HepG2 (cell line): ENCODE measurements around the gene SP5. TPM values are rescaled to one million over a fixed set of nuclear protein-coding genes. Genes with fewer than 3 reads are reported as not detected.

Experiments
- ATF1 ChIP-seq: IDR thresholded peaks from 2 replicates; pipeline ENCODE4 v1.6.1; 2016; ENCODE audit warnings: mild to moderate bottlenecking, control low read depth
- BRD4 ChIP-seq: sonication (generic); formaldehyde crosslinking; IDR thresholded peaks from 2 replicates; pipeline ENCODE4 v1.4.0; 2020; ENCODE audit warnings: missing genetic modification reagents
- E2F1 ChIP-seq: sonication (generic); formaldehyde crosslinking; IDR thresholded peaks from 2 replicates; pipeline ENCODE4 v1.5.0; 2020; ENCODE audit warnings: missing genetic modification reagents
- ELF1 ChIP-seq: sonication (generic); formaldehyde crosslinking; IDR thresholded peaks from 2 replicates; pipeline ENCODE4 v1.4.0; 2020; ENCODE audit warnings: missing genetic modification reagents
- FUBP1 ChIP-seq: sonication (generic); formaldehyde crosslinking; IDR thresholded peaks from 2 replicates; pipeline ENCODE4 v1.5.1; 2020; ENCODE audit warnings: missing genetic modification reagents, mild to moderate bottlenecking, borderline replicate concordance
- JUND ChIP-seq: sonication (generic); formaldehyde crosslinking; IDR thresholded peaks from 2 replicates; pipeline ENCODE4 v1.8.0; 2022; ENCODE audit warnings: mild to moderate bottlenecking, missing genetic modification reagents
- KDM5A ChIP-seq: fragments of 200-600 bp; sonication (generic); IDR thresholded peaks from 2 replicates; pipeline ENCODE4 v1.7.0; 2018; ENCODE audit warnings: antibody characterized with exemption, mild to moderate bottlenecking, low read length, borderline replicate concordance
- MAX ChIP-seq: IDR thresholded peaks from 2 replicates; pipeline ENCODE4 v1.6.1; 2012; ENCODE audit warnings: inconsistent platforms
- MTF1 ChIP-seq: sonication (generic); formaldehyde crosslinking; IDR thresholded peaks from 2 replicates; pipeline ENCODE4 v1.5.0; 2020; ENCODE audit warnings: missing genetic modification reagents
- PHF20 ChIP-seq: sonication (generic); formaldehyde crosslinking; IDR thresholded peaks from 2 replicates; pipeline ENCODE4 v1.5.0; 2020; ENCODE audit warnings: mild to moderate bottlenecking, missing genetic modification reagents
- PREB ChIP-seq: sonication (generic); formaldehyde crosslinking; IDR thresholded peaks from 2 replicates; pipeline ENCODE4 v1.4.0; 2020; ENCODE audit warnings: missing genetic modification reagents
- RAD51 ChIP-seq: fragments of 450-650 bp; IDR thresholded peaks from 2 replicates; pipeline ENCODE4 v1.6.1; 2016; ENCODE audit warnings: borderline replicate concordance
- RORA ChIP-seq: sonication (generic); formaldehyde crosslinking; IDR thresholded peaks from 2 replicates; pipeline ENCODE4 v1.5.0; 2020; ENCODE audit warnings: mild to moderate bottlenecking, missing genetic modification reagents, moderate library complexity
- SNAPC5 ChIP-seq: sonication (generic); formaldehyde crosslinking; IDR thresholded peaks from 2 replicates; pipeline ENCODE4 v1.8.1; 2023; ENCODE audit warnings: mild to moderate bottlenecking, missing genetic modification reagents, borderline replicate concordance
- ZBTB20 ChIP-seq: sonication (generic); formaldehyde crosslinking; IDR thresholded peaks from 2 replicates; pipeline ENCODE4 v1.8.1; 2023; ENCODE audit warnings: missing genetic modification reagents, low read depth, mild to moderate bottlenecking, borderline replicate concordance
- ZBTB43 ChIP-seq: sonication (generic); formaldehyde crosslinking; conservative IDR thresholded peaks from 2 replicates; pipeline ENCODE4 v1.4.0; 2020; ENCODE audit warnings: missing genetic modification reagents
- ZMAT3 ChIP-seq: sonication (generic); formaldehyde crosslinking; conservative IDR thresholded peaks from 2 replicates; pipeline ENCODE4 v1.7.0; 2021; ENCODE audit warnings: missing genetic modification reagents
- ZNF451 ChIP-seq: sonication (generic); formaldehyde crosslinking; IDR thresholded peaks from 2 replicates; pipeline ENCODE4 v1.5.0; 2020; ENCODE audit warnings: mild to moderate bottlenecking, missing genetic modification reagents
- ZNF576 ChIP-seq: sonication (generic); formaldehyde crosslinking; IDR thresholded peaks from 2 replicates; pipeline ENCODE4 v1.4.0; 2020; ENCODE audit warnings: mild to moderate bottlenecking, missing genetic modification reagents
- ZNF672 ChIP-seq: sonication (generic); formaldehyde crosslinking; IDR thresholded peaks from 2 replicates; pipeline ENCODE4 v1.8.1; 2022; ENCODE audit warnings: missing genetic modification reagents
- ZSCAN22 ChIP-seq: sonication (generic); formaldehyde crosslinking; IDR thresholded peaks from 2 replicates; pipeline ENCODE4 v1.4.0; 2020; ENCODE audit warnings: mild to moderate bottlenecking, missing genetic modification reagents
- ZUFSP ChIP-seq: sonication (generic); formaldehyde crosslinking; IDR thresholded peaks from 2 replicates; pipeline ENCODE4 v1.9.0; 2021; ENCODE audit warnings: missing genetic modification reagents, mild to moderate bottlenecking, borderline replicate concordance
- polyA plus RNA-seq, 8 experiments: library from polyadenylated mRNA; depleted of rRNA in 3 of 8; stranded (reverse) in 7 of 8; unstranded in 1 of 8; fragments of >200 nt; fragmentation: Illumina TruSeq in 4 of 8; extraction: Trizol in 4 of 8; gene quantifications; 2 replicates each; pipeline versions ENCODE4 v1.2.1 to v1.2.3, GENCODE V29; 2011 to 2016; ENCODE audit warnings: low read depth in 4 of 8, missing spikeins in 1 of 8, mixed read lengths in 1 of 8; ENCODE audit not compliant: insufficient read depth in 1 of 8
- total RNA-seq, 5 experiments: library from RNA; depleted of rRNA; stranded (reverse); fragments of >200 nt; fragmentation: Illumina TruSeq; extraction: Trizol; gene quantifications; 2 replicates each; pipeline ENCODE4 v1.2.3, GENCODE V29; 2016; ENCODE audit warnings: low read depth in 1 of 5

SP5 gene
- total and polyA plus RNA-seq, 2 of the 13 experiments (the other 11 are each of a cell fraction or from before 2014, with no cell fraction given): 50.8 to 119 TPM

- no peak for TF ChIP-seq ZNF576 (CRISPR knock-in tag)
- peak; percentile 72 for TF ChIP-seq ZNF451 (CRISPR knock-in tag)
- TF ChIP-seq ZUFSP: no peak
- TF ChIP-seq BRD4: peak; percentile 10
- no peak for TF ChIP-seq ELF1 (CRISPR knock-in tag)
- TF ChIP-seq MAX: peak; percentile 41; the same call in 1 of the 2 replicates
- TF ChIP-seq ZNF672 (CRISPR knock-in tag): no peak
- no peak for TF ChIP-seq JUND (CRISPR knock-in tag)
- TF ChIP-seq RORA: no peak
- no peak; the same call in 1 of the 2 replicates for TF ChIP-seq KDM5A
- TF ChIP-seq E2F1 (CRISPR knock-in tag): no peak
- no peak for TF ChIP-seq ATF1 (CRISPR knock-in tag)
- TF ChIP-seq ZBTB20: no peak; the same call in 1 of the 2 replicates
- no peak for TF ChIP-seq PREB (CRISPR knock-in tag)
- no peak; the same call in 1 of the 2 replicates for TF ChIP-seq PHF20 (CRISPR knock-in tag)
- no peak for TF ChIP-seq ZMAT3 (CRISPR knock-in tag)
- no peak for TF ChIP-seq SNAPC5 (CRISPR knock-in tag)
- no peak for TF ChIP-seq FUBP1 (CRISPR knock-in tag)
- TF ChIP-seq RAD51: no peak
- TF ChIP-seq MTF1 (CRISPR knock-in tag): no peak
- peak; percentile 37; the same call in 1 of the 2 replicates for TF ChIP-seq ZBTB43 (CRISPR knock-in tag)
- no peak for TF ChIP-seq ZSCAN22 (CRISPR knock-in tag)
Observed at GRCh38 chr2:170713543-170714380, 1.4 kb upstream of the SP5 start (continued).
